ENCODE measurements around the gene ZNF891.

- TF ChIP-seq POLR2A (IDR thresholded peaks at IDR 0.05; ENCODE audit: low read length) = peak; percentile 50
- TF ChIP-seq GATA1 (IDR thresholded peaks at IDR 0.05; ENCODE audit: low read depth, low read length) = no peak
Observed at GRCh38 chr12:133130808-133131128, 694 bp upstream of the ZNF891 start.
